Stimulated activated CD4-positive, alpha-beta T cell treated with anti-CD3 and anti-CD28 coated beads, Interleukin-12 subunit alpha, Interleukin-12 subunit beta, amount 100 ng/mL, for 4 hours (primary cell): ENCODE measurements around the gene DCLRE1B.

Source experiments
- DNase-seq: peaks from one replicate; pipeline ENCODE4 v3.0.0-alpha.2; 2020

The DCLRE1B gene

DNA sequence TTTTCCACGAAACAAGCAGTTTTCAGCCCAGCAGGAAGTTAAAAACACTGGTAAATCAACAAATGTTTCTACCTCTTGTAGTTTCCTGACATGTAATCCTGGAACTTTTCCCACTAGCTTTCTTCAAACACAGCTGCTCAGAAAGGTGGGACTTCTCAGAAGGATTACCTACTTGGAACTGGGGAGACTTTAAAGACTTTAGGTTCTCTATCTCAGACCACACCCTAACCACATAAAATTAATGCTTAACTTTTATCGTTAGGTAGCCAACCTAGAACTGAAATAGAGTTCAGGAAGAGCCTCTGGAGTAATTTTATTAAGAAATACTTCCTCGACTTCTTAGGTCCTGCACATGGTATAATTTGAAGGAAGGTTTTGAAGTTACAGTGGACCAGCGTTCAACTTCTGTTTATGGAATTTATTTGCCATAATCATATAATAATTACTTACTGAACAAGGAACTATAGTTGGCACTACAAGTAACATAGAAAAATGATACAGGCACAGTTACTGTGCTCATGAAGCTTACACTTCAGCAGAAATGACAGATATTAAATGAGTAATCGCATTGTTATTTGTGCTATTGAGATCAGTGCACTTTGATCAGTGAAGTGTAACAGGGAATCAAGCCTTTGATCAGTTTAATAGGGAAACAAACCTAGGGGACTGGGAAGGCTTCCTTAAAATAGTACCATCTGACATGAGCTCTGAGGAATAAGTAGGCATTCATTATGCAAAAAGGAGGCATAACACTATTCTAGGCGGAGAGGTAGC lies 17.5 kb upstream of the DCLRE1B start, which contains the start of gene BCL2L15:
TSS of gene BCL2L15 (minus strand) at position 180 of the 774 bp plus-strand sequence. CDS start 206 bp downstream, outside the sequence.
- DNase-seq = no peak

DNA sequence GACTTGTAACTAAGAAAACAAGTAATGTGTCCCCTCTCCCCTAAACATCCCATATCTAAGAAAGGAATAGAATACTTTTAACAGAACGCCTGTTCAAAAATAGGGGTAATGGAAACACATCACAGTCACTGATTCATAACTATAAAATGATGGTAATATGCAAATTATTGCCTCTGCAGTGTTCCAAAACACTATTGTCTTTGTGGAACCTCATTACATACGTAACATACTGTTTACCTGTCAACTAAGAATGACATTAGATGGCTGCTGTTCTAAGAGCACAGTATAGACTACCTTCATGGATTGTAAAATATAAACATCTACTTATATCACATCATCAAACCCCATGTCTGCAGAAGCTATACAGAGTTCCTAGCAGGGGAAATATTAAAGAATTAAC lies 14.3 kb upstream of the DCLRE1B start:
- no peak for DNase-seq

DNA sequence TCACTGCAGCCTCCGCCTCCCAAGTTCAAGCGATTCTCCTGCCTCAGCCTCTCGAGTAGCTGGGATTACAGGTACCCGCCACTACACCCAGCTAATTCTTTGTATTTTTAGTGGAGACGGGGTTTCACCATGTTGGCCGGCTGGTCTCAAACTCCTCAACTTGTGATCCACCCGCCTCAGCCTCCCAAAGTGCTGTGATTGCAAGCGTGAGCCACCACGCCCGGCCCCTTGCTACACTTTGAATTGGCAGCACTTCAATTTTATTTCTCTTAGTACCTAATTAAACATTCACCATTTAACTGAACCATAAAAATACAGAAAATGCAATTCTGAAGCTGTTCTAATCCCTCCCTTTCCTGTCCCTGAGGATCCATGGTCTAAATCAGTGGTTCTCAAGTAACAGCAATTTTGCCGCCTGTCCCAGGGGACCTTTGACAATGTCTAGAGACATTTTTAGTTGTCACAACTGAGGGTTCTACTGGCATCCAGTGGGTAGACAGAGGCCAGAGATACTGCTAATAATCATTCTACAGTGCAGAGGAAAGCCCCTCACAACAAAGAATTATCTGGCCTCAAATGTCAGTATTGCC lies 13.4 kb upstream of the DCLRE1B start:
- no peak for DNase-seq

DNA sequence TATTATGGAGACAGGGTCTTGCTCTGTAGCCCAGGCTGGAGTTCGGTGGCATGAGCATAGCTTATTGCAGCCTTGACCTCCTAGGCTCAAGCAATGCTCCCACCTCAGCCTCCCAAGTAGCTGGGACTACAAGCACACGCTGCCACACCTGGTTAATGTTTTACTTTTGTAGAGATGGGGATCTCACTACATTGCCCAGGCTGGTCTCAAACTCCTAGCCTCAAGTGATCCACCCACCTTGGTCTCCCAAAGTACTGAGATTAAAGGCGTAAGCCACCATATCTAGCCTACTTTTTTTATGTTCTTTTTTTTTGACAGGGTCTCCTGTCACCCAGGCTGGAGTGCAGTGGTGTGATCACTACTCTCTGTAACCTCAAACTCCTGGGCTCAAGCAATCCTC lies 11.9 kb upstream of the DCLRE1B start:
- no peak for DNase-seq

DNA sequence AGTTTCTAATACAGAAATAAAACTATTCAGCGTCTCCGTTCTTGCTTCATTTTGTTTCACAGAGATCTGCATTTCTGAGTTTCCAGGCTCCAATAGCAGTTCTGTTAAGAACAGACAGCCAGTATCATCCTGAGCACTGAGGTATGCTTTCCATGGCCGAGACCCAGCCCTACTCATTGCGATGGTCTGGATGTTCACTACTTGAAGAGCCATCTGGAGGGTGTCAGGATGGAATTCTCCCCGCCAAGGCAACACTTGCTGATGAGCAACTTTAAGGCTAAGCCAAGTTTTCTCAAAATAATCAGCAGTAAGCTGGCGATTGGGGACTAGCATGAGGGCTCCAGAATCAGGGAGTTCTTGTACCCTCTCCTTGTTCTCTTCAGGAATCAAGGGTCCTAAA lies 10.0 kb upstream of the DCLRE1B start:
- no peak for DNase-seq

DNA sequence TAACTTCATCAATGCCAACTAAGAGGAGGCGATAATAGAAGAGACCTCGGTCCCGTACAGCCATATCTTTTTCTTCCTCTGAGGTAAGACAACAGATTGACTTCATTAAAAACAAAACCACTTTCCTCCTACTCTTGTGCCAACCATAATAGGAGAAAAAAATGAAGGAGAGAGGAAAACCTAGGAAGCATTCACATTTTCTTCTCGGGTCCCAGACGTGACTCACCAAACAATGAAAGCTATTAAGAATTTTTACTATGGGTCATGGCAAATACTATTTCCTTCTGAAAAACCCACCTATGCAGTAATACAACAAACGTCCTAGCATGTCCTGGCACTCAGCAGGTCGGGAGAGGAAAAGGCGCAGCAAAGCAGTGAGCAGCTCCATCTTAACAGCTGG lies 9.2 kb upstream of the DCLRE1B start:
- no peak for DNase-seq

DNA sequence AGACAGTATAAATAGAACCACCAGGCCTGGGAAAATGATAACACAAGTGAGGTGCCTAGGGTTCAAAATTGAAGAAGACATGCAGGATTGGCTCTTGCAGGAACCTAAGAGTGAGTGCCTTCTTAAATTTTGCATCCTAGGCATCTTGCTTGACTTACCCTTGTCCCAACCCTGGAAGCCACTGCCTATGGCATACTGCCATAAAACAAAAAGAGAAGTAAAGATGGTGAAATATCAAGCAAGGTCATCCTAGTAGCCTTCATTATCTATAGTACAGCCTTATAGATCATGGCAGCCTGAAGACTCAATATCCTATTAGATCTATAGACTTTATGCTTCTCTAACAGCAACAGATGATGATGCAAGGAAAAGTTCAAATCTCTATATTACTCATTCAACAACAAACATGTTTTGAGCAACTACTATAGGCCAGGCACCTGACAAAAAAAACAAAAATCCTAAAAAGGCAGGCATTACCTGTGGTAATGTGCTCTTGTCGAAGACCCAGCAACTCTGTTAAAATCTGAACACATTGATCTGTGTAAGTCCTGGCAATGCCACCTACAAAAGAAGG lies 6.8 kb upstream of the DCLRE1B start:
- DNase-seq = no peak

DNA sequence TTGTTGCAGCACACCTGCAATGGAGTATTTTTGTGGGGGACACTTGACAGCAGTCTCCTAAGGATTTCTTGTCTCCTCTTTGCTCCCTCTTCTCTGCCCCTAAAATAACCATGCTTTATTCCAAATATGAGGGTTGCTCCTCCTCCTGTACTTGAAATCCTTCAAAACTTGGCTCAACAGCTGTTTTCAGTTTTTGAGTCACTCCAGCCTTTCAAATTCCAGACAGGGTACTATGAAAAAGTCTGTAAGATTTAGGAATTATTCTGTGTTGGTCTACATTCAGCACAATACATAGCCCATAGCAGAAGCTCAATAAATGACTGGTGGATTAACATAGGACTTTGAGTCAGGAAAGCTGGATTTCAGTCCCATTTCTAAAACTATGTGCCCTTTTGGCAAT lies 6.0 kb upstream of the DCLRE1B start:
- DNase-seq = no peak

DNA sequence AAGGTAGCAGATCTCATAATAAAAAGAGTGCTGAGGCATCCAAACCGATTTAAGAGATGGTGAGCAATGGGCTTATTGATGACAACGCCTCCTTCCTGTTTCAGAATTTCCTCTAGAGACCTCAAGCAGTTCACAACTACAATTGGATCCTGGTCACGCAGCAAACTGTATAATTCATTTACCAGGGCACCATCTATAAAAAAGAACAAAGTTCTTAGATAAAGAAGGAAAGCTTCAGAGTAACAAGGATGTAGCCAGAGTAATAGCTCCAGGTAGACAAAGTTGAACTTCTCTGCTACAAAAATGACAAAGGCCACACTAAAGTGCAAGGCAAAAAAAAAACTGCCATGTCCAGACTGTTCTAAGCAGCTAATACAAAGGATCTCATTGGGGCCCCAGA lies 3.9 kb upstream of the DCLRE1B start:
- no peak for DNase-seq

DNA sequence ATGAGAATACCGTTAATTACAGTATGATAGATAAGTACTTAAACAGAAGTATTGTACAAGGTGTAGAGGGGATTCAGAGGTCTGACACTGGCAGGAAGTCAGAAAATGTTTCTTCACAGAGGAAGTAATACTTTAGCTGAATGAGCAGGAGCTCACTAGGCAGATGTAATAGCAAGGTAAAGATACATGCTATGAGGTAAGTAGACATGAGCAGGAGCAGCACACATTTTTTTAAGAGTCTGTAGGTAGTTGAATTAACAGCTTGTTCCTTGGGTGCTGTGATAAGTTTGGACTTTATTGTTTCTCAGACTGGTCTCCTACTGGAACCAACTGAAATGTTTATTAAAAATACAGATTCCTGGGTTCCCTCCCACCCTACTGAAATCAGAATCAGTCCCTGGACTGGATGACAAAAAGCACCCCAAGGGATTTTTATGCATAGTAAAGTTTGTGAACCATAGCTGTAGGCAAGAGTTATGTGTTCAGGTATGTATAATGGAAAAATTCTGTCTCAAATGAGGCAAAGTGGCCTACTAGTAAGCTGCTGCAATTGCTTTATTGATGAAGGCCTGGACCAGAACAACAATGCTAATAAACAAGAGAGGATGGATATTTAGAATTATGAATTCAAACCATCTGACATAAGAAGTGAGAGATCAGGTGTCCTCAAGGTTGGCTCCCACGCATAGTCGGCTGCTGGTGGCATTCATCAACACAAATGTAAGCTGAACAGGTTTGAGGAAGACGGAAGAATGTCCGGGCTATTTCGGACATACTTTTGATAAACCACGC lies 1.4 kb upstream of the DCLRE1B start:
- DNase-seq = peak; percentile 4

DNA sequence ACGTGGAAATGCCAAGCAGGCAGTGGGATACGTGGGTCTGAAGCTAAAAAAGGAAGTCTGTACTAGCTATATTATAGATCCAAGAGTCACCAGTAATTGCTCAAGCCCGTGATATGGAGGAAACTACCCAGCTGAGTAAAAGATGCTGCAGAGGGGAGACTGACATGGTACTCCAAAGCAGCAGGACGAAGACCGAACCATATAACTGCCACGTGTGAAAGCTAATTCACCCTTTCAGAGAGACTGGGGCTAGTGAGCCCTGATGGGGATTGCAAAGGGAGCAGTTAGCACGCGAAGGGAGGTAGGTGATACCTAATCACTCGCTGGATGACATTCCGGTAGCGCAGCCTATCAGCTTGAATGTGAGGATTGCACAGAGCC lies 843 bp upstream of the DCLRE1B start:
- DNase-seq = no peak

DNA sequence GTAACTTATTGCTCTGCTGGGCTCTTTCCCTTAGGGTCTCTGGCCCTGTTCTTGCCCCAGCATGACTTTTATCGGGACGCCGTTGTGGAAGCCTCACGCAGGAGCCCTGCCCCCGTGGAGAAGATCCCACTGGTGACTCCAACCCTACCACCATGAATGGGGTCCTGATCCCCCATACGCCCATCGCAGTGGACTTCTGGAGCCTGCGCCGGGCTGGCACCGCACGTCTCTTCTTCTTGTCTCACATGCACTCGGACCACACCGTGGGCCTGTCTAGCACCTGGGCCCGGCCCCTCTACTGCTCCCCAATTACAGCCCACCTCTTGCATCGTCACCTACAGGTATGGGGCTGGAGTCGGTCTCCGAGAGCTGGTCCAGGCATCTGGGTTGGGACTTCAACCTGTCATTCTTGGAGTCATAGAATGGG lies 322 bp downstream of the DCLRE1B start:
- DNase-seq = no peak

DNA sequence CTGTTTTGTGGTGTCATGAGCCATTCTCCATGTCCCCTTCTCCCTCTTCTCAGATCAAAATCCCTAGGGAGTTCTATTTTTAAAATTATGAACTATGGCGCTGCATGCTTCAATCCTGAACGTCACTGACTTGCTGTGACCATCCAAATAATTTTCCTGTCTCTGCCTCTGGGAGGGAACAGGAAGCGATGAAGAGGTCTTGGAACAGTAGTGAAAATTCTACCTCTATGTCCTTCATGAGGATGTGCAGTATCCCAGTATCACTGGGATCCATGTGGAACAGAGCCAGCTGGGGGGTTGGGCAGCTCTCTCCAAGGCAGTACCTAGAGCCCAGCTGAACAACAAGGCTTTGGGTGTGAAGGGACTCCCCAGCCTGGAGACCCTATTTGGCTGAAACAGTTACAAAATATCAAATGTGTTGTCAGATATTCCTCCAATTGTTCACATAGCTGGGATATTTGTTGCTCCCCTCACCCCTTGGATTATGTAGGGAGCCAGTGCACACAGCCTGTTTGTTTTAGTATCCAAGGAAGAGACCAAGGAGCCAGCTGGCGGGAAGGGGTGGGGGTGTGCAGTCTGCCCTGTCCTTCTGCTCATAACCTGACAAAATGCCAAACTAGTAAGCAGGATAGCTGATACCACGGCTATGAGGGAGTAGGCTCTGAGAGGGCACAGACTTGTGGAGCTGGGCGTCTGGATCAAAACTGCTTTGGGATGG lies 7.6 kb downstream of the DCLRE1B start:
- no peak for DNase-seq

DNA sequence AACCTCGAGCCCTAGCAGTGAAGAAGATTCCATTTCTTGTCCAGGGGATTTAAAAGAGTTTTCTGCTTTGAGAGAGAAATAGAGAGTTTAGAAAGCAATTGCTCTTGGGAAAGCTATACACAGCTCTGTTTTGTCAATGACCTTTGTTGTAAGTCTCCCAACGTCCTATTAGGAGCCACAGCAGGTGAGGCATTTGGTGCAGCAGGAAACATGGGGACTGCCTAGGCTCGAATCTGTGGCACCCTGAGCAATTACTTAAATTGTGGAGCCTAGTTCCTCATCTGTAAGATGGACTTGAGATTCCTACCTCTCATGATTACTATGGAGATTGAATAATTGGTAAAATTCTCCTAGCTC lies 8.2 kb downstream of the DCLRE1B start:
- no peak for DNase-seq

DNA sequence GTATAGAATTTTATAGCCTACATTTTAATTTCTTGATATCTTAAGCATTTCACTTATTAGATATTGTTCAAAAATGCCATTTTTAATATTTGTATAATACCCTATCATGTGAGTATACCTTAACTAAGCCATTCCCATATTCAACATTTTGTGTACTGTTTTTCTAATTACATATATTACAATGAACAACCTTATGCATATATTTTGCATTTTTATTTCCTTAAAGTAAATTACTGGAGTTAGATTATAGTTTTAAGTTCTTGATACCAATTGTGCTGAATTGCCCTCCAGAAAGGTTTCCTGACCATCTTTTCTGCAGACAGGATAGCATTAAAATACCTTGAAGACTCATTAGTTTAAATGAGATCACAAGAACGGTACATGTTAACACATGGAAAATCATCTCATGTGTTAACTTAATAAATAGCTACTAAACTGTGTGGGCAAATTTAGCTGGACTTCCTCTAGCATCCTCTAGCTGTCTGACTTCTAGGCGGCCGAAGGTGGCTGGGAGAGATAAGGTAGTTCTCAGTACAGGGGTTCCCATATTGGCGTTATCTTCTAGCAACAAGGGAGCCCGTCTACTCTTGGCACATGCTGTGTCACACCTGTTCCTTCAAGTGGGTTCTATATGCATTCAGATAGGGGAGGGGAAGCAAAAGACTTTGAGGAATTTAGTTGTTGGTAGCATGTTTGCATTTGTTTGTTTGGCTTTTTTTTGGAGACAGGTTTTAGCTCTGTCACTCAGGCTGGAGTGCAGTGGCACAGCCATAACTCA lies 8.9 kb downstream of the DCLRE1B start:
- no peak for DNase-seq

DNA sequence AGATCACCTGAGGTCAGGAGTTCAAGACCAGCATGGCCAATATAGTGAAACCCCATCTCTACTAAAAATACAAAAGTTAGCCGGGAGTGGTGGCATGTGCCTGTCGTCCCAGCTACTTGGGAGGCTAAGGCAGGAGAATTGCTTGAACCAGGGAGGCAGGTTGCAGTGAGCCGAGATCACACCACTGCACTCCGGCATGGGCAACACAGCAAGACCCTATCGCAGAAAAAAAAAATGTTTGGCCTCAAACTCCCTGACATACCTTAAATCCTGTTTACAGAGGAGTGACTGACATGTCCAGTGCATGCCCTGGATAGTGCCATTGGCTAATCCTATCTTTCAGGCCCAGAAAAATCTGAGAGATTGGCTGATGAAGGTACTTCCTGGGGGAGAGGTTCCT lies 11.8 kb downstream of the DCLRE1B start:
- DNase-seq = no peak

DNA sequence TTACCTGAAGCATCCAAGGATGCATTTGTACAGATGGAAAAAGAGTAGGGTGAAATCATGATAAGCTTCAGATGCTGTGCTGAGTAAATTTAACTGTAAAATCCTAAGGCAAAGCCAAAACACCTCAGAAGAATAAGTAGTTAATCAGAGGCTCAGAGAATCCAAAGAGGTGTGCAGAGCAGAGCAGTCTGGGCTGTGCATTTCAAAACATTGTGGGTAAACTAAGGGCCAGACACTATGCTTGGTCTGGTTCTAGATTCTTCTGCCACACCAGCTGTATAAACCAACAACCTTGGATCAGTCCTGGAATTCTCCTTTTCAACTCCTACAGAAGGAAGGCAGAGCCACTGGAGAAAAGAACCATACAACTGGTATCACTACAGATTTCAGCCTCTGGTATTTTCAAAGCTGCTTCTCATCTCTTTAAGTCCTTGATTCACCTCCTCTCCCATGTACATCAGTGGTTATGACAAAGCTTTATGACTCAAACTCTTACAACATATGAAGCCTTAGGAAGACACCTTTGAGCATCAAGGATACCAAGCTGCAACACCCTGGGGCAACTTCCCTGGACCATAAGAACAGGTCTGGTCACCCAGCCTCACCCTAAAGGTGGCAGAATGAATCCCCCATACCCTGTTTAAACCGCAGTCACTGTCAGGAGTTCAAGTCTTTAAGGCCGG lies 12.4 kb downstream of the DCLRE1B start:
- no peak for DNase-seq

DNA sequence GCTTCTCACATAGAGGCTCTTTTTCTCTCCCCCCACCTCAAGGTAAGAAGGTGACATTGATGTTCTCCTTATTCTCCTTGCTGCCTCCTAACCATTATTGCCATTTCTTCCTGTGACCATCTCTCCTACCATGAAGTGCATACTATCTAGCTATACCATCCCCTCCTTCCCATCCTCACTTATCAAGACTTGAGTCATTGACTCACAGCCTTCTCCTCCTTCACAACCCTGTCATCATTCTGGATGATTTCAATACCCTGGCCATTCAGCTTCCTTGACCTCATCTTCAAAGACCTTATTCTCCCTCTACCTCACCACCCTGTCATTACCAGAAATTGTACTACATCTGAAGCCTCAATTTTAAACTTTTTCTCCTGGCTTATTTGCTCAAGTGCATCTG lies 13.1 kb downstream of the DCLRE1B start:
- DNase-seq = no peak

DNA sequence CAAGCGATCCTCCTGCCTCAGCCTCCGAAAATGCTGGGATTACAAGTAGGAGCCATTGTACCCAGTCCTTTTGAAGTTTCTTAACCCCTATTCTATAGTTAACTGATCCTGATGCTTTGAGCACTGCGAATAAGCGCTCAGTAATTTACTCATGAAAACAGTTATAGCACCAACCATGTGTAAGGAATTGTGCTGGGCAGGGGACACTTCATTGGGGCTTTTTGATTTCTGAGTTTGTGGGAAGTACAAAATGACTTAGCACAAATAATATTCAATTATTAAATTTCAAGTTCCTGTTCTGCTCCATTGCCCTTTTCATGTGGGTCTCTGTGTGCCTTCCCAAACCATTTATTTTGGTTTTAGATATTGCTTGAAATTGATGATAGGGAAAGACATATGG lies 17.8 kb downstream of the DCLRE1B start:
- DNase-seq = no peak

DNA sequence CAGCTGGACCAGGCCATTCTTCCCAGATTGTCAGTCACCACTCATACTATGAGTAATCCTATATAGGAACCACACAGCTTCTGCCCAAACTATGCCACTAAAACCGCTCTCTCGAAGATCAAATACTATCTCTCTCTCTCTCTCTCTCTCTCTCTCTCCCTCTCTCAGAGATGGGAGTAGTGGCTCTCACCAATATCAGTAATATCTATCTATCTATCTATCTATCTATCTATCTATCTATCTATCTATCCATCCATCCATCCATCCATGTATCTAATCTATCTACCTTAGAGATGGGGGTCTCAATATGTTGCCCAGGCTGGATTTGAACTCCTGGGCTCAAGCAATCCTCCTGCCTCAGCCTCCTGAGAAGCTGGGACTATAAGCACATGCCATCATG lies 19.3 kb downstream of the DCLRE1B start:
- DNase-seq = no peak

DNA sequence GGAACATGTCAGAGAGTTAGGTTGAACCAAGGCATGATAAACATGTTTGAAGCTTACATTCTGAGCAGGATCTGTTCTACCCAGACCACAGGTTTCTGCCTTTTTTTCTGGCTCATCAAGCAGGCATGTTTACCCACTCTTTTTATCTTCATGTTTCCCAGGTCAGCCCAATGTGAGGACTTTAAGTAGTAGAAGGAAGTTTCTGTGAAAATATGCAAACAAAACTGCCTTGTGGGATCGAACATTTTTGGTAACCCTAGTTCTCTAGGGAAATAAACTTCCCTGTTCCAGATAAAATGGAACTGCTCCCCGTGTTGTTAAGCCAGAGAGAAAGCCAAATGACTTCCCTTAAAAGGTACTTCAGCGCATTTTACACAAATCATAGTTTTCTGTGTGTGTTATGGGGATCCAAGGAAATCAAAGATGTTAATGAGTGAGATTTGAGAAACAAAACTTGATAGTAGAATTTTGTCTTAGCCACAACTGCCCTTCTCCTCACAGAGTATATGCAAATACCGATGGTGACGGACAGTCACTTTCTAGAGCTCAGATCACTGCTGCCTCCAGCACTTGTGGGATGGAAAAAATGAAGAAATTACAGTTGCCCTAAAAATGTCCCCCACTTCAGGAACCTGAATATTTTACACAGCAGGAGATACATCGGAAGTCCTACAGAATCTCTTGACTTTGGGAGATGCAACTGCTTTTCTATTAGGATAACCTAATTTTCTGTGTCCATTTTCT lies 23.2 kb downstream of the DCLRE1B start:
- DNase-seq = no peak
